Measurements from ENCODE around the gene BCO2.
"Not testable (repeated sequence)": the region's sequence is repeated elsewhere in the genome, so short reads cannot be mapped to it uniquely, and the experiment has no call there.

The BCO2 gene

DNA sequence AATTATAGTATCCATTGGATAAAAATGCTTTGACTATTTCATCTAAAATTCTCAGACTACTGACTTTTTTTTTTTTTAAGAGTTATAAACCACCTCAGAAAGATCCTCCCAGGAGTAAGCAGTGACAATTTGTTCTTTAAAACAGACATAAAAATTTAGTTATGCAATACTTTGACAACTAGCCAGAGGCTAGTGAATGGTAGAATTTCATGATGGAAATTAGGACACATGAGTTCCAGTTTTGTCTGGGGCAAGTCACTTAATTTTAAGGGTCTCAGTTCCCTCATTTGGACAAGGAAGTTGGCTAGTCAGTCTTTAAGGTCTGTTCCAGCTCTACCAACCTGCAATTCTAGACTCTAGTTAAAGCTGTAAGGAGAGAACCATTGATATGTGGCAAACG is 14.3 kb upstream of the BCO2 start:
- Mint-ChIP-seq H3K4me3 (no peak overlapping the region), H3K27ac (no peak overlapping the region), H3K36me3 (ENCODE audit: low read depth) (no peaks in the 10 kb centered on the region), H3K27me3 (ENCODE audit: low read depth) (peaks cover 15% of the 10 kb centered on the region), H3K4me1 (ENCODE audit: low read depth) (peaks cover 7% of the 10 kb centered on the region), H3K9me3 (no peaks in the 10 kb centered on the region)
- DNase-seq (ENCODE audit: low spot score): no peak

DNA sequence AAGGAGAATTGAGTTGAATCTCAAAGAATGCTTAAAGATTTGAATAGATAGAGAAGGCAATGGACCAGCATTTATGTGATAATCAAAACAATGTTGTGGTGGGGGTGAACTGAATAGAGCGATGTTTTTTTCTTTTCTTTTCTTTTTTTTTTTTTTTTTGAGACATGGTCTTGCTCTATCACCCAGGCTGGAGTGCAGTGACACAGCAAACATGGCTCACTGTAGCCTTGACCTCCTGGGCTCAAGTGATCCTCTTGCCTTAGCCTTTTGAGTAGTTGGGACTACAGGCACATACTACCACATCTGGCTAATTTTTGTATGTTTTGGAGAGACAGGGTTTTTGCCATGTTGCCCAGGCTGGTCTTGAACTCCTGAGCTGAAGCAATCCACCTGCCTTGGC is 13.1 kb upstream of the BCO2 start:
- H3K27ac Mint-ChIP-seq; H3K4me1 Mint-ChIP-seq (ENCODE audit: low read depth); H3K4me3 Mint-ChIP-seq: not testable (repeated sequence)

GRCh38 chr11:112162761-112163546 is 12.4 kb upstream of the BCO2 start:
- Mint-ChIP-seq H3K9me3 (no peaks in the 10 kb centered on the region), H3K4me3 (no peak overlapping the region), H3K36me3 (ENCODE audit: low read depth) (no peaks in the 10 kb centered on the region), H3K27me3 (ENCODE audit: low read depth) (peaks cover 18% of the 10 kb centered on the region), H3K27ac (no peak overlapping the region), H3K4me1 (ENCODE audit: low read depth) (peaks cover 7% of the 10 kb centered on the region)
- no peak for DNase-seq (ENCODE audit: low spot score)

More for the DNA sequence above, 13.1 kb upstream of the BCO2 start:
- H3K36me3 Mint-ChIP-seq (ENCODE audit: low read depth); H3K9me3 Mint-ChIP-seq; DNase-seq (ENCODE audit: low spot score): not testable (repeated sequence)
- H3K27me3 Mint-ChIP-seq (ENCODE audit: low read depth): peaks cover 15% of the 10 kb centered on the region

DNA sequence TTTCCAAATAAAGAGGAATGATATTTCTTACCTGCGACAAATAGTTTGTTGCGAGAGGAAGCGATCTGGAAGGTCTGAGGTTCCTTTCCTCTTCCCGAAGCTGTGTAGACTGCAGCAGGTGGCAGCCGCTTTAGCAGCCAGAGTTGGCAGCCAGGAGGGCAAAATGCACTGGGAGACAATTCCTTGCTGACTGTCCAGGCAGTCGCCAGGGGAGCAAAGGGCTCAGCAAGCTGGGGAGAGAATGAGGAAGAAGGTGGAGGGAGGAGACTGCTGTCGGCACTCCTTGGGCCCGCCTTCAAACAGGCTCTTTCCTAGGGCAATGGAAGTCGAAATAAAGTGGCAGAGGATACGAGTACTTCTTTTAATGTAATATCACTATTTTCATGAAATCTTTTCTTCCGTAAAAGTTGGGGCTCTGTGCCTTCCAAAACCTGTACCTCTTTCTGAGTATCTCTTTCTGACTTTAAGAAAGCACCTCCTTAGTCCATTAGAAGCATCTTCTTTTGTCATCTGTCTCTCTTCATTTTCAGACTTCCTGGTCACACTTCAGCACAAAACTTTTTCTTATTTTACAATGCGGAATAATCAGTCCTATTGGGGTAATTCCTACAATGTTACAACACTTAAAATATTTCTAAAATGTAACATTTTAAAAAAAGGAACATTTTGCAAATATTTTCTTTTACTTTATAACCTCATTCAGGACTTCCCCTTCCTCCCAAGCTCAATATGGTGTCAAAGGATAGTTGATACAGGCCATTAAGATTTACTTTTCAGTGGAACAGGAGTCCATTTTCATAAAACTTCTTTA is 11.2 kb upstream of the BCO2 start, which contains the start of gene IL18:
Gene IL18, minus strand, starts transcription at position 220 of the 811 bp plus-strand sequence. CDS start 9,041 bp downstream, outside the sequence.
- Mint-ChIP-seq H3K9me3 (no peaks in the 10 kb centered on the region), H3K4me1 (ENCODE audit: low read depth) (peaks cover 7% of the 10 kb centered on the region), H3K27ac (no peak within 1 kb of the TSS), H3K4me3 (peak within 1 kb of the TSS; percentile 73), H3K36me3 (ENCODE audit: low read depth) (no peaks in the 10 kb centered on the region), H3K27me3 (ENCODE audit: low read depth) (peaks cover 18% of the 10 kb centered on the region)
- DNase-seq (ENCODE audit: low spot score): no peak

- DNase-seq (ENCODE audit: low spot score): no peak
- Mint-ChIP-seq H3K9me3 (no peaks in the 10 kb centered on the region), H3K4me3 (no peak overlapping the region), H3K27me3 (ENCODE audit: low read depth) (peaks cover 16% of the 10 kb centered on the region), H3K36me3 (ENCODE audit: low read depth) (no peaks in the 10 kb centered on the region), H3K4me1 (ENCODE audit: low read depth) (peaks cover 7% of the 10 kb centered on the region), H3K27ac (no peak overlapping the region)
These were observed 10.3 kb upstream of the BCO2 start for GRCh38 chr11:112165049-112165448.

- Mint-ChIP-seq H3K9me3 (no peaks in the 10 kb centered on the region), H3K4me3 (no peak overlapping the region), H3K4me1 (ENCODE audit: low read depth) (peaks cover 7% of the 10 kb centered on the region)
These were observed 8.8 kb upstream of the BCO2 start for GRCh38 chr11:112166562-112166961.

GRCh38 chr11:112167145-112167544 is 8.2 kb upstream of the BCO2 start, which contains the start of gene TEX12:
TSS of gene TEX12 (plus strand) at chr11:112167372. CDS start at chr11:112169269, 1,897 bp downstream.
- Mint-ChIP-seq H3K36me3 (ENCODE audit: low read depth) (no peaks in the 10 kb centered on the region), H3K4me1 (ENCODE audit: low read depth) (peaks cover 7% of the 10 kb centered on the region), H3K9me3 (no peaks in the 10 kb centered on the region), H3K27ac (no peak within 1 kb of the TSS), H3K27me3 (ENCODE audit: low read depth) (peaks cover 15% of the 10 kb centered on the region), H3K4me3 (no peak within 1 kb of the TSS)
- DNase-seq (ENCODE audit: low spot score): no peak

More at GRCh38 chr11:112166562-112166961, 8.8 kb upstream of the BCO2 start:
- Mint-ChIP-seq H3K36me3 (ENCODE audit: low read depth) (no peaks in the 10 kb centered on the region), H3K27ac (no peak overlapping the region), H3K27me3 (ENCODE audit: low read depth) (peaks cover 15% of the 10 kb centered on the region)
- no peak for DNase-seq (ENCODE audit: low spot score)

GRCh38 chr11:112172362-112172994 is 2.8 kb upstream of the BCO2 start:
- Mint-ChIP-seq H3K27me3 (ENCODE audit: low read depth) (peaks cover 10% of the 10 kb centered on the region), H3K36me3 (ENCODE audit: low read depth) (no peaks in the 10 kb centered on the region), H3K27ac (no peak overlapping the region), H3K9me3 (no peaks in the 10 kb centered on the region), H3K4me3 (no peak overlapping the region), H3K4me1 (ENCODE audit: low read depth) (peaks cover 5% of the 10 kb centered on the region)
- DNase-seq (ENCODE audit: low spot score): no peak

DNA sequence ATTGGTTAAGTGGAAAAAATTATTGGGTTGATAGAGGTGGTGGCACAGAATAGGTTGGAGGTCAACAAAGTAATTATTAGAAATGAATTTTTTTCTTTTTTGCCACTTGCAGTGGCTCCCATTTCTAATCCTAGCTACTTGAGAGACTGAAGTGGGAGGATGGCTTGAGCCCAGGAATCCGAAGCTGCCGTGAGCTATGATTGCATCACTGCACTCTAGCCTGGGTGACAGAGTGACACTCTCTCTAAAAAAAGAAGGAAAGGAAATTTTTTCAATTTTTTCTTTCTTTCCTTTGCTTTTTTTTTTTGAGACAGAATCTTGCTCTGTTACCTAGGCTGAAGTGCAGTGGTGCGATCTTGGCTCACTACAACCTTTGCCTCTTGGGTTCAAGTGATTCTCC is 2.2 kb upstream of the BCO2 start:
- DNase-seq (ENCODE audit: low spot score): no peak
- Mint-ChIP-seq H3K4me3 (no peak overlapping the region), H3K27ac (no peak overlapping the region), H3K4me1 (ENCODE audit: low read depth) (peaks cover 5% of the 10 kb centered on the region), H3K27me3 (ENCODE audit: low read depth) (peaks cover 13% of the 10 kb centered on the region), H3K9me3 (no peaks in the 10 kb centered on the region), H3K36me3 (ENCODE audit: low read depth) (no peaks in the 10 kb centered on the region)

DNA sequence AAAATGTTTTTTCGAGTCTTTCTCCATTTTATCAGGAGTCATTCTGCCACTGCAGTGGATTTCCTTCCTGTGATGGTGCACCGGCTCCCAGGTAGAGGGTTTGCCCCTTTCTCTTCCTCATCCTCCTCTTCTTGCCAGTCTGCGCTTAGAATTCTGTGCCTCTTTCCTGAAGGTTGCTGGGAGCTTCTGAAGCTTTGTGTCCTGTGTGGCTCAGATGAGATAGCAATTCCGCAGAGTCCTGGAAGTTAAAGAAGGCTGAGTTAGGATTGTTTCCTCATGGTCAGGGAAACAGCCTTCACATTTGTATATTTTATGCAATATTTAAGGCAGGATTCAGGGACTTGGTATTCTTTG is 264 bp downstream of the BCO2 start:
- no peaks in the 10 kb centered on the region for H3K9me3 Mint-ChIP-seq
- no peak overlapping the region for H3K27ac Mint-ChIP-seq
- peaks cover 33% of the 10 kb centered on the region for H3K27me3 Mint-ChIP-seq (ENCODE audit: low read depth)
- peaks cover 7% of the 10 kb centered on the region for H3K4me1 Mint-ChIP-seq (ENCODE audit: low read depth)
- peak overlapping the region; percentile 69 for H3K4me3 Mint-ChIP-seq
- H3K36me3 Mint-ChIP-seq (ENCODE audit: low read depth): no peaks in the 10 kb centered on the region
- DNase-seq (ENCODE audit: low spot score): no peak

DNA sequence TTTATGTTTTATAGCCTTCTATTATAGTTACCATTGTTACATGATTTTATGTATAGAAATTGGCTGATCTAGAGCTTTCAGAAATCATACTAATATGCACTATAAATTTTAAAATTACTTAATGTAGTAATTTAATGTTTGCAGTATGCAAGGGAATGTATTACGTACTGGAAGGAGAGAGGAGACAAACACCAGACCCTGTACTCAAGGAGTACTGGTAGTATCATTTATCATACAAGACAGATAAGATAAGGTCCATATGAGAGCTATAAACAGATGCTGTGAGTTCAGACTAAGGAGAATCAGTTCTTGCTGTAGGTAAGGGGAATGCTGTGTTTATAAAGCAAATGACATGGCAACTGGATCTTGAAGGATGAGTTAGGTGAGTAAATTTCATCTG is 765 bp downstream of the BCO2 start:
- Mint-ChIP-seq H3K9me3 (no peaks in the 10 kb centered on the region), H3K27ac (no peak overlapping the region), H3K27me3 (ENCODE audit: low read depth) (peaks cover 35% of the 10 kb centered on the region)

DNA sequence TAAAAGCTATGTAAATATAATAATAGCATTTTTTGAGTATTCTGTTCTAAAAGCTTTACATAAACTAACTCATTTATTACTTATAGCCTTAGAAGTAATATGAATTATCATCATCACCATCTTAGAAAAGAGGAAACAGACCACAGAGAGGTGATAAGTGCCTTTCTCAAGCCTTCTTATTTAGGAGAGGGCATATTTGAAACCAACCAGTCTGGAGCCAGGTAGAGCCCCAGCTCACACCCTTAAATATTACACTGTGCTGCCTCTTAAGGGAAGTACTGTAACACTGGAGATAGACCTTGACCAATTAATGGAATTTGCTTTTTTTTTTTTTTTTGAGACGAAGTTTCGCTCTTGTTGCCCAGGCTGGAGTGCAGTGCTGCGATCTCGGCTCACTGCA is 2.3 kb downstream of the BCO2 start:
- no peak overlapping the region for H3K27ac Mint-ChIP-seq
- peaks cover 7% of the 10 kb centered on the region for H3K4me1 Mint-ChIP-seq (ENCODE audit: low read depth)
- H3K36me3 Mint-ChIP-seq (ENCODE audit: low read depth): no peaks in the 10 kb centered on the region
- H3K27me3 Mint-ChIP-seq (ENCODE audit: low read depth): peaks cover 35% of the 10 kb centered on the region
- H3K4me3 Mint-ChIP-seq: no peak overlapping the region
- H3K9me3 Mint-ChIP-seq: no peaks in the 10 kb centered on the region
- DNase-seq (ENCODE audit: low spot score): no peak

More for the DNA sequence above, 765 bp downstream of the BCO2 start:
- no peak for DNase-seq (ENCODE audit: low spot score)
- H3K36me3 Mint-ChIP-seq (ENCODE audit: low read depth): no peaks in the 10 kb centered on the region
- peaks cover 7% of the 10 kb centered on the region for H3K4me1 Mint-ChIP-seq (ENCODE audit: low read depth)
- no peak overlapping the region for H3K4me3 Mint-ChIP-seq

DNA sequence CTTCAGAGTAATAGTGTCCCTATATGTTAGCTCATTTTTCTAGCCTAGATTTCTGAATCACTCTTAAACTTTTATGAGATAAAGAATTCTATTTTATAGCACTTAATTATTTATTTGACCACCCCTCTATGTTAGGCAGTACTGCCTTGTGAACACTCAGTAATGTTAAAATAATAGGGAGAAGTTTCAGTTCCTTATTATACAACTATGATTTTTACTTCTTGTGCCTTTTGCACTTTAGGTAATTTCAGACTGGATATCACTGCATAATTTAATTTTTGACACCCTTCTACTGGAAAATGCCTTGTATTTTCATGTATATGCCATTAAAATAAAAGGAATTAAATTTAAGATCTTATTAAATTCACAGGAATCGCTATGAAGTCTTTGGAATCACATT is 3.1 kb downstream of the BCO2 start:
- Mint-ChIP-seq H3K4me1 (ENCODE audit: low read depth) (peaks cover 7% of the 10 kb centered on the region), H3K27me3 (ENCODE audit: low read depth) (peaks cover 35% of the 10 kb centered on the region), H3K4me3 (no peak overlapping the region), H3K36me3 (ENCODE audit: low read depth) (no peaks in the 10 kb centered on the region), H3K27ac (no peak overlapping the region), H3K9me3 (no peaks in the 10 kb centered on the region)
- DNase-seq (ENCODE audit: low spot score): no peak

DNA sequence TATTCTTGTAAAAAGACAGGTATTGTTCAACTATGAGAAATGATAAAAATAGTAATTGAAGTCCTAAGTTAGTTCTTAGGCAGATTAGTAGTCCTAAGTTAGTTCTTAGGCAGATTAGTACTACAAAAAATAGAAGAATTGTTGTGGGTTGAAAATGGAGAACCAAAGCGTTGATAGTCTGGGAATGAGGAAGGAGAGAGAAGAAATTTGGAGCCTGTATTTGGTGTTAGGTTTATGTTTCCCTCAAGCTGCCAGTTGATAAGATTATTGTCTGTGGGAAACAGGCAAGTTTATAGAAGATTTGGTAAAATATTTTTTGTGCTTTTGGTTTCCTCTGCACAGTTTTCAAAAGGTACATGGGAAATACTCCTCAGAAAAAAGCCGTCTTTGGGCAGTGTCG is 3.6 kb downstream of the BCO2 start:
- Mint-ChIP-seq H3K36me3 (ENCODE audit: low read depth) (no peaks in the 10 kb centered on the region), H3K4me3 (no peak overlapping the region), H3K4me1 (ENCODE audit: low read depth) (peaks cover 7% of the 10 kb centered on the region), H3K9me3 (no peaks in the 10 kb centered on the region), H3K27me3 (ENCODE audit: low read depth) (peaks cover 39% of the 10 kb centered on the region), H3K27ac (no peak overlapping the region)
- DNase-seq (ENCODE audit: low spot score): no peak
